GM12878 (cell line): ENCODE measurements around the gene PTBP1. TPM values are rescaled to one million over a fixed set of nuclear protein-coding genes. Genes with fewer than 3 reads are reported as not detected.

Source experiments
- ATAC-seq: fragments of 200-7000 bp; cut with Tn5 transposase; 3 replicates; pipeline ENCODE4 v1.9.1; 2020; ENCODE audit warnings: mild to moderate bottlenecking, moderate library complexity
- BruUV-seq: library from RNA; stranded (reverse); fragments of 400-500 nt; replicated peaks from 2 replicates; lab custom pipeline; 2021; lab: Mats Ljungman, UMichigan
- CTCF ChIA-PET: fragments of 300-600 bp; sonication (Branson Sonifier 250); formaldehyde crosslinking; extraction: SDS; loops from one replicate; lab custom pipeline; 2021; ENCODE audit warnings: inconsistent platforms; lab: Yijun Ruan, JAX
- POLR2A ChIA-PET: fragments of 350-600 bp; formaldehyde crosslinking; extraction: SDS; loops from one replicate; lab custom pipeline; 2021; ENCODE audit warnings: inconsistent platforms; lab: Charles Lee
- RAD21 ChIA-PET: fragments of 300-600 bp; sonication (Branson Sonifier 250); formaldehyde crosslinking; loops from one replicate; lab custom pipeline; 2023; ENCODE audit warnings: antibody characterized with exemption; ENCODE audit not compliant: unreplicated experiment; lab: Charles Lee
- SMC1A ChIA-PET: fragments of 300-600 bp; sonication (Branson Sonifier 250); formaldehyde crosslinking; loops from one replicate; lab custom pipeline; 2023; ENCODE audit not compliant: unreplicated experiment, uncharacterized antibody; lab: Charles Lee
- DNase-seq: peaks from one replicate; pipeline ENCODE4 v3.0.0-alpha.2; 2011; ENCODE audit warnings: low read depth, low spot score
- FAIRE-seq: peaks from 3 replicates; lab custom pipeline; 2011; peaks lifted over from hg19 to GRCh38; lab: Jason Lieb, UNC
- H2AFZ ChIP-seq: 2 replicates; pipeline ENCODE4 v1.6.0; 2011; ENCODE audit warnings: low read depth, low read length, control low read depth; ENCODE audit not compliant: control insufficient read depth
- H3K27ac ChIP-seq: 2 replicates; pipeline ENCODE4 v1.5.1; 2011; ENCODE audit warnings: control low read depth; ENCODE audit not compliant: control insufficient read depth, insufficient read depth
- H3K27me3 ChIP-seq, 2 experiments: replicated peaks in 1 of 2; 2 replicates each; pipeline versions ENCODE4 v1.6.0 to v1.6.1; 2011; ENCODE audit warnings: low read length in 1 of 2; ENCODE audit not compliant: control insufficient read depth in 2 of 2, insufficient read depth in 2 of 2
- H3K36me3 ChIP-seq, 2 experiments: 2 replicates each; pipeline ENCODE4 v1.5.1; 2011; ENCODE audit warnings: low read length in 1 of 2; ENCODE audit not compliant: control insufficient read depth in 2 of 2, insufficient read depth in 2 of 2
- H3K4me1 ChIP-seq: 2 replicates; pipeline ENCODE4 v1.6.1; 2011; ENCODE audit warnings: mild to moderate bottlenecking, low read length, moderate library complexity, mixed read lengths; ENCODE audit not compliant: control insufficient read depth, insufficient read depth
- H3K4me2 ChIP-seq: 2 replicates; pipeline ENCODE4 v1.6.0; 2011; ENCODE audit warnings: control low read depth; ENCODE audit not compliant: control insufficient read depth, insufficient read depth
- H3K4me3 ChIP-seq: fragments of 200-600 bp; sonication (generic); 2 replicates; pipeline ENCODE4 v1.5.1; 2016
- H3K79me2 ChIP-seq: 2 replicates; pipeline ENCODE4 v1.6.0; 2011; ENCODE audit warnings: low read length; ENCODE audit not compliant: control insufficient read depth, insufficient read depth
- H3K9ac ChIP-seq: 2 replicates; pipeline ENCODE4 v1.8.0; 2011; ENCODE audit warnings: low read length, control low read depth, mixed read lengths; ENCODE audit not compliant: control insufficient read depth, insufficient read depth
- H3K9me3 ChIP-seq: replicated peaks from 3 replicates; pipeline ENCODE4 v1.5.1; 2011; ENCODE audit warnings: mild to moderate bottlenecking, low read length; ENCODE audit not compliant: control insufficient read depth, insufficient read depth
- H4K20me1 ChIP-seq: 2 replicates; pipeline ENCODE4 v1.6.0; 2011; ENCODE audit not compliant: control insufficient read depth, insufficient read depth
- BCL11A ChIP-seq: IDR thresholded peaks from 2 replicates; pipeline ENCODE4 v1.6.1; 2011; ENCODE audit warnings: low read depth, low read length
- BMI1 ChIP-seq: fragments of 450-650 bp; IDR thresholded peaks from 2 replicates; pipeline ENCODE4 v1.6.1; 2016; ENCODE audit warnings: mild to moderate bottlenecking, moderate library complexity, borderline replicate concordance
- CHD1 ChIP-seq: IDR thresholded peaks from 2 replicates; pipeline ENCODE4 v1.6.1; 2012; ENCODE audit warnings: low read depth, low read length, improper control_type of control experiment
- EZH2 ChIP-seq: IDR thresholded peaks from 2 replicates; pipeline ENCODE4 v1.6.1; 2012; ENCODE audit warnings: low read depth, mild to moderate bottlenecking, control low read depth, inconsistent platforms, low read length, borderline replicate concordance; ENCODE audit not compliant: control insufficient read depth
- GATAD2B ChIP-seq: fragments of 450-650 bp; conservative IDR thresholded peaks from 2 replicates; pipeline ENCODE4 v1.6.1; 2017; ENCODE audit warnings: low read depth, mild to moderate bottlenecking, moderate library complexity
- KLF5 ChIP-seq: fragments of 450-650 bp; IDR thresholded peaks from 2 replicates; pipeline ENCODE4 v1.6.1; 2014; ENCODE audit warnings: mild to moderate bottlenecking; ENCODE audit not compliant: partially characterized antibody
- MEF2B ChIP-seq: fragments of 450-650 bp; IDR thresholded peaks from 2 replicates; pipeline ENCODE4 v1.6.1; 2018; ENCODE audit warnings: mild to moderate bottlenecking, moderate library complexity; ENCODE audit not compliant: partially characterized antibody, poor library complexity, severe bottlenecking
- NR2F1 ChIP-seq: fragments of 450-650 bp; conservative IDR thresholded peaks from 2 replicates; pipeline ENCODE4 v1.6.1; 2017; ENCODE audit warnings: mild to moderate bottlenecking
- POLR2AphosphoS5 ChIP-seq: IDR thresholded peaks from 2 replicates; pipeline ENCODE4 v1.6.1; 2011; ENCODE audit warnings: mild to moderate bottlenecking, low read length, inconsistent platforms
- SPI1 ChIP-seq: IDR thresholded peaks from 2 replicates; pipeline ENCODE4 v1.6.1; 2011; ENCODE audit warnings: low read depth, mild to moderate bottlenecking, low read length, moderate library complexity, borderline replicate concordance; ENCODE audit not compliant: insufficient read depth
- SRF ChIP-seq, 2 experiments: IDR thresholded peaks; 2 replicates each; pipeline ENCODE4 v1.6.1; 2011; ENCODE audit warnings: low read depth in 2 of 2, low read length in 2 of 2, mild to moderate bottlenecking in 1 of 2, moderate library complexity in 1 of 2
- SUPT20H ChIP-seq: IDR thresholded peaks from 2 replicates; pipeline ENCODE4 v1.6.1; 2011; ENCODE audit warnings: low read depth, mild to moderate bottlenecking, low read length, moderate library complexity, borderline replicate concordance; ENCODE audit not compliant: control insufficient read depth
- ZBTB40 ChIP-seq: fragments of 450-650 bp; IDR thresholded peaks from 2 replicates; pipeline ENCODE4 v1.6.1; 2016; ENCODE audit warnings: mild to moderate bottlenecking, moderate library complexity, borderline replicate concordance
- ZNF592 ChIP-seq: fragments of 450-650 bp; IDR thresholded peaks from 2 replicates; pipeline ENCODE4 v1.6.1; 2017; ENCODE audit warnings: mild to moderate bottlenecking, moderate library complexity
- WGBS: methylation state at CpG from one replicate; pipeline ENCODE4 v1.1.6; 2016; ENCODE audit warnings: low lambda C conversion rate; ENCODE audit not compliant: insufficient replicate concordance, insufficient coverage; ENCODE audit errors: missing lambda C conversion rate; 5-methylcytosine and 5-hydroxymethylcytosine counted together
- in situ Hi-C: fragments of 300-500 bp; cut with MboI; formaldehyde crosslinking; loops from 9 replicates; pipeline ENCODE4 v1.14.3; 2018; ENCODE audit warnings: mixed read lengths
- intact Hi-C: fragments of 100-400 bp; cut with micrococcal nuclease; formaldehyde crosslinking; loops from one replicate; pipeline ENCODE4 v1.14.2; 2022; ENCODE audit not compliant: unreplicated experiment
- polyA plus RNA-seq, 11 experiments: library from polyadenylated mRNA; depleted of rRNA in 4 of 11; unstranded in 6 of 11; stranded (reverse) in 5 of 11; fragments of >200 nt; fragmentation: Nextera tagmentation in 4 of 11; fragmentation: Illumina TruSeq in 1 of 11; extraction: Ambion mirVana in 4 of 11; extraction: Trizol in 1 of 11; gene quantifications; 1 replicate in 1 of 11; 2 replicates in 10 of 11; pipeline versions ENCODE4 v1.2.1 to v1.2.3, GENCODE V29; 2011 to 2016; ENCODE audit warnings: inconsistent platforms in 2 of 11, missing spikeins in 2 of 11, low read depth in 1 of 11
- total RNA-seq, 4 experiments: library from RNA; depleted of rRNA in 3 of 4; stranded (reverse); fragments of >200 nt in 3 of 4; fragmentation: Illumina TruSeq in 1 of 4; extraction: Trizol in 1 of 4; gene quantifications; 2 replicates each; pipeline versions ENCODE4 v1.2.1 to v1.2.3, GENCODE V29; 2013 to 2021

The PTBP1 gene
- total and polyA plus RNA-seq, 10 of the 15 experiments (the other 5 are each of a cell fraction or from before 2014, with no cell fraction given): 13.1 to 532 (median 217) TPM

GRCh38 chr19:750640-751423 lies 46.4 kb upstream of the PTBP1 start, which contains the start of gene MISP:
Gene MISP, plus strand, starts transcription at chr19:751112. Its CDS starts 5,835 bp downstream, at chr19:756947.
- no peaks in the 10 kb centered on the region for H4K20me1 ChIP-seq
- in situ Hi-C loops: no loop called here
- intact Hi-C loops: no loop called here
- ChIA-PET RAD21 (no interaction called here), SMC1A (no interaction called here), CTCF (no interaction called here), POLR2A (no interaction called here)
- no peaks in the 10 kb centered on the region for H3K36me3 ChIP-seq
- FAIRE-seq: no peak
- ATAC-seq: no peak
- no peak within 1 kb of the TSS for H2AFZ ChIP-seq
- no peak within 1 kb of the TSS for H3K4me3 ChIP-seq
- no peak within 1 kb of the TSS for H3K9ac ChIP-seq
- H3K79me2 ChIP-seq: no peaks in the 10 kb centered on the region
- H3K4me1 ChIP-seq: no peaks in the 10 kb centered on the region
- DNase-seq: no peak
- H3K4me2 ChIP-seq: no peak within 1 kb of the TSS
- no peaks in the 10 kb centered on the region; the same call in 2 of the 3 replicates for H3K9me3 ChIP-seq
- WGBS: 45% methylated on average over 26 of the region's 31 CpGs
- no peaks in the 10 kb centered on the region for H3K27me3 ChIP-seq
- H3K27ac ChIP-seq: no peak within 1 kb of the TSS
- no TSS peak for BruUV-seq
- TF ChIP-seq SUPT20H (no peak), ZBTB40 (no peak), POLR2AphosphoS5 (no peak), BMI1 (no peak), CHD1 (no peak), ZNF592 (no peak), MEF2B (no peak), NR2F1 (no peak), EZH2 (no peak), GATAD2B (no peak), SRF (IDR thresholded peaks at IDR 0.05; ENCODE audit: low read depth in 2 of 2, low read length in 2 of 2) (no peak), SPI1 (no peak), BCL11A (no peak), KLF5 (no peak)
